B cell (primary cell): ENCODE results near the gene CRK.

Experiments used
- CTCF ChIP-seq: fragments of 200-600 bp; IDR thresholded peaks from one replicate; pipeline ENCODE4 v1.8.0; 2022; ENCODE audit warnings: antibody characterized with exemption, mild to moderate bottlenecking
- EZH2 ChIP-seq: IDR thresholded peaks from 2 replicates; pipeline ENCODE4 v1.6.1; 2012; ENCODE audit warnings: borderline replicate concordance, low read depth, mild to moderate bottlenecking, moderate library complexity, low read length; ENCODE audit not compliant: insufficient read depth, poor library complexity, severe bottlenecking

GRCh38 chr17:1469231-1469852 lies 13.3 kb upstream of the CRK start:
- no peak for TF ChIP-seq CTCF
- no peak for TF ChIP-seq EZH2
